Upper lobe of left lung (tissue), 6 donors: Measurements from ENCODE around the gene TXNRD2. TPM values are rescaled to one million over a fixed set of nuclear protein-coding genes. Genes with fewer than 3 reads are reported as not detected.

Source experiments
- ATAC-seq, 2 donors: fragments of 200-7000 bp; cut with Tn5 transposase; one replicate each; pipeline ENCODE4 v1.9.1; 2022; ENCODE audit warnings: mild to moderate bottlenecking in 2 of 2, moderate library complexity in 2 of 2; ENCODE audit not compliant: low FRiP score in 2 of 2
- DNase-seq, 2 donors: peaks; one replicate each; pipeline ENCODE4 v3.0.0-alpha.2; 2019 to 2020
- H3K27ac ChIP-seq, 4 donors: fragments of 200-600 bp; sonication (generic); one replicate each; pipeline ENCODE4 v1.5.1; 2016 to 2019
- H3K27me3 ChIP-seq, 4 donors: fragments of 200-600 bp; sonication (generic); one replicate each; pipeline ENCODE4 v1.5.1; 2017 to 2019
- H3K36me3 ChIP-seq, 4 donors: fragments of 200-600 bp; sonication (generic); one replicate each; pipeline ENCODE4 v1.5.1; 2016 to 2019
- H3K4me1 ChIP-seq, 4 donors: fragments of 200-600 bp; sonication (generic); one replicate each; pipeline ENCODE4 v1.5.1; 2018 to 2019
- H3K4me3 ChIP-seq, 4 donors: fragments of 200-600 bp; sonication (generic); one replicate each; pipeline ENCODE4 v1.5.1; 2017 to 2019; ENCODE audit warnings: mild to moderate bottlenecking in 2 of 4, moderate library complexity in 1 of 4
- H3K9me3 ChIP-seq, 4 donors: fragments of 200-600 bp; sonication (generic); one replicate each; pipeline ENCODE4 v1.5.1; 2018 to 2019
- EP300 ChIP-seq, 4 donors: sonication (generic); formaldehyde crosslinking; IDR thresholded peaks; one replicate each; pipeline ENCODE4 v1.5.1; 2017; ENCODE audit warnings: antibody characterized with exemption in 4 of 4, control low read depth in 2 of 4
- POLR2A ChIP-seq, 4 donors: fragments of 450-650 bp; IDR thresholded peaks; one replicate each; pipeline ENCODE4 v1.5.1; 2016 to 2017; ENCODE audit warnings: antibody characterized with exemption in 4 of 4, mild to moderate bottlenecking in 2 of 4
- POLR2AphosphoS5 ChIP-seq, 2 donors: sonication (generic); formaldehyde crosslinking; IDR thresholded peaks; one replicate each; pipeline ENCODE4 v1.5.1; 2017; ENCODE audit warnings: antibody characterized with exemption in 2 of 2
- WGBS, 2 donors: methylation state at CpG; one replicate each; pipeline ENCODE4 v1.1.5; 2017 to 2018; 5-methylcytosine and 5-hydroxymethylcytosine counted together
- total RNA-seq, 6 donors: library from RNA; depleted of rRNA in 4 of 6; stranded (reverse); fragments of >200 nt in 4 of 6; gene quantifications; one replicate each; pipeline versions ENCODE4 v1.1.0 to v1.2.1, GENCODE V29; 2016 to 2021
- TF ChIP-seq, protein P1 (sequence below), 6 experiments: fragments of 450-650 bp in 4 of 6; fragments of 200-600 bp in 2 of 6; sonication (generic) in 2 of 6; IDR thresholded peaks; one replicate each; pipeline ENCODE4 v1.5.1; 2016 to 2019; ENCODE audit warnings: antibody characterized with exemption in 6 of 6
- donor health status: DM: no; HTN: no; CAD: no; lungs with moderate emphysema.
- donor health status: DM: no; HTN: yes; CAD: no; lungs with severe emphysema.

TXNRD2 gene
- total RNA-seq, 6 donors from 2014 or later: 29.6 to 78.6 (median 49.3) TPM

GRCh38 chr22:19827341-19828034, 114.1 kb downstream of the TXNRD2 start:
- Histone ChIP-seq H3K36me3 (no peaks in the 10 kb centered on the region), H3K4me3 (no peak overlapping the region), H3K9me3 (no peaks in the 10 kb centered on the region), H3K27me3 (no peaks in the 10 kb centered on the region), H3K4me1 (peaks cover 0 to 9% (median 3%) of the 10 kb centered on the region in 4 donors), H3K27ac (no peak overlapping the region)
- 60 to 65% methylated on average over 10 of the region's 10 CpGs for WGBS, 2 donors
- TF ChIP-seq POLR2AphosphoS5 (IDR thresholded peaks at IDR 0.05) (no peak), EP300 (IDR thresholded peaks at IDR 0.05) (no peak), POLR2A (IDR thresholded peaks at IDR 0.05) (no peak)
- TF ChIP-seq, protein P1, sequence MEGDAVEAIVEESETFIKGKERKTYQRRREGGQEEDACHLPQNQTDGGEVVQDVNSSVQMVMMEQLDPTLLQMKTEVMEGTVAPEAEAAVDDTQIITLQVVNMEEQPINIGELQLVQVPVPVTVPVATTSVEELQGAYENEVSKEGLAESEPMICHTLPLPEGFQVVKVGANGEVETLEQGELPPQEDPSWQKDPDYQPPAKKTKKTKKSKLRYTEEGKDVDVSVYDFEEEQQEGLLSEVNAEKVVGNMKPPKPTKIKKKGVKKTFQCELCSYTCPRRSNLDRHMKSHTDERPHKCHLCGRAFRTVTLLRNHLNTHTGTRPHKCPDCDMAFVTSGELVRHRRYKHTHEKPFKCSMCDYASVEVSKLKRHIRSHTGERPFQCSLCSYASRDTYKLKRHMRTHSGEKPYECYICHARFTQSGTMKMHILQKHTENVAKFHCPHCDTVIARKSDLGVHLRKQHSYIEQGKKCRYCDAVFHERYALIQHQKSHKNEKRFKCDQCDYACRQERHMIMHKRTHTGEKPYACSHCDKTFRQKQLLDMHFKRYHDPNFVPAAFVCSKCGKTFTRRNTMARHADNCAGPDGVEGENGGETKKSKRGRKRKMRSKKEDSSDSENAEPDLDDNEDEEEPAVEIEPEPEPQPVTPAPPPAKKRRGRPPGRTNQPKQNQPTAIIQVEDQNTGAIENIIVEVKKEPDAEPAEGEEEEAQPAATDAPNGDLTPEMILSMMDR (IDR thresholded peaks at IDR 0.05): no peak
- ATAC-seq: no peak
- DNase-seq: no peak

DNA sequence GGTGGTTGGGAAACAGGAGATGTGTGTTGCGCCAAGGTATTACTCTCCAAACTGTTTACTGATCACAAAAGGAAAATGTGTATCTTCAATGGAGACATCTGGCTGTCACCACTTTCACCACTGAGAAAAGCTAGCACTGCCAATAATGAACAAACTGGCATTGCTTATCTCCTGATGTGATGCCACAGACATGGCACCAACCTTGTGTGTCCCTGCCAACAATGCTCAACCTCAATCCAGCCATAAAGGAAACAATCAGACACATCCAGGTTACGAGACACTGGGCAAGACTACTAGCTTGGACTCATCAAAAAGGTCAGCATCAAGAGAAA, 115.0 kb downstream of the TXNRD2 start:
- Histone ChIP-seq H3K27ac (no peak overlapping the region), H3K9me3 (no peaks in the 10 kb centered on the region), H3K4me3 (no peak overlapping the region), H3K36me3 (no peaks in the 10 kb centered on the region), H3K4me1 (peaks cover 0 to 16% (median 8%) of the 10 kb centered on the region in 4 donors), H3K27me3 (no peaks in the 10 kb centered on the region)
- TF ChIP-seq EP300 (IDR thresholded peaks at IDR 0.05): no peak
- TF ChIP-seq POLR2AphosphoS5 (IDR thresholded peaks at IDR 0.05): no peak
- TF ChIP-seq, protein P1 (IDR thresholded peaks at IDR 0.05): no peak
- no peak for TF ChIP-seq POLR2A (IDR thresholded peaks at IDR 0.05)
- ATAC-seq (no peak), DNase-seq (no peak)
- 53 to 92% methylated on average over 2 of the region's 2 CpGs for WGBS, 2 donors

DNA sequence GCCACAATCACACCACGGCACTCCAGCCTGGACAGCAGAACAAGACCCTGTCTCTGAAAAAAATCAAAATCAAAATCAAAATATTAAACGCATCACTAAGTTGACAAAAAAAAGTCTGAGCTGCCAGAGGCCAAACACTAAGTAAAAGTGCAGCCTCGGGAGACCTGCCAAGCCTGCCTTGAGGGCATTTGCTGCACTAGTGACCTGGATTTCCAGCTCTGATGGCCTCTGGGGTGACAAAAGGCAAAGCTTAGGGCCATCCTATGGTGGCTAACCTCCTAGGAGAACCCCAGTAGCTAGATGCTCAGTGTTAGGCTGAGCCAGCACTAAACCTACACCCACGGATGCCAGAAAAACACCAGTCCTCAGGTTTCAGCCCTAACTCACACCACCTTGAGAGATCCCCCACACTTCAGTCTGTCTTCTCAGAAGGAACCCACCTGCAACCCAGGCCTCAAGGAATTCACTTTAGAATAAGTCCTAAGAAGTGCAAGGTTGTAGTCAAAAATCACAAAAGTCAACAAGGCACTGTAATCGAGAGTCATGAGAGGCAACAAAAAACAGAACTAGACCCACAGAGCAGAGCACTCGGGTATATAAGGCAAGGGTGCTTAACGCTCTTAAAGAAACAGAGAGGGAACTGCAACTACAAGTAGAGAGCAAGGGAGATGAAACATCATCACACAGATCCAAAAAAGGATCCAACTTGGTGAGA, 115.6 kb downstream of the TXNRD2 start:
- H3K36me3 ChIP-seq: no peaks in the 10 kb centered on the region
- DNase-seq (no peak), ATAC-seq (no peak)
- WGBS, 2 donors: 81 to 83% methylated on average over 7 of the region's 7 CpGs
- no peak overlapping the region for H3K4me3 ChIP-seq
- H3K9me3 ChIP-seq: no peaks in the 10 kb centered on the region
- H3K27me3 ChIP-seq: no peaks in the 10 kb centered on the region
- peaks cover 0 to 16% (median 8%) of the 10 kb centered on the region in 4 donors for H3K4me1 ChIP-seq
- TF ChIP-seq, protein P1 (IDR thresholded peaks at IDR 0.05): no peak
- no peak for TF ChIP-seq POLR2A (IDR thresholded peaks at IDR 0.05)
- TF ChIP-seq EP300 (IDR thresholded peaks at IDR 0.05): no peak
- no peak for TF ChIP-seq POLR2AphosphoS5 (IDR thresholded peaks at IDR 0.05)
- H3K27ac ChIP-seq: no peak overlapping the region

Other genes with a start within 250 kb of the TXNRD2 start
- gene SEPTIN5, start 227.3 kb downstream of the TXNRD2 start, total RNA-seq: 10 to 100 TPM in 5 of 6 donors, 1 to 10 TPM in 1; 6.0 to 30.0 (median 17.1) TPM
- gene GP1BB, start 218.3 kb downstream of the TXNRD2 start, total RNA-seq: 10 to 100 TPM in 1 of 6 donors, 1 to 10 TPM in 5; 1.5 to 23.7 (median 6.6) TPM
- 10 to 100 TPM in 2 of 6 donors, 1 to 10 TPM in 4; 1.0 to 12.2 (median 5.4) TPM for gene TBX1, start 181.0 kb downstream of the TXNRD2 start, total RNA-seq
- gene GNB1L, start 86.9 kb downstream of the TXNRD2 start, total RNA-seq: 10 to 100 TPM in 1 of 6 donors, 1 to 10 TPM in 4, under 1 TPM in 1; 0.78 to 11.1 (median 6.8) TPM
- gene RTL10, start 86.9 kb downstream of the TXNRD2 start, total RNA-seq: 10 to 100 TPM; 16.4 to 27.4 (median 24.1) TPM
- 100 to 1,000 TPM; 136 to 475 (median 272) TPM for gene COMT, start within 50 bp of the TXNRD2 start, total RNA-seq
- 10 to 100 TPM; 18.5 to 54.5 (median 22.8) TPM for gene ARVCF, start 75.0 kb upstream of the TXNRD2 start, total RNA-seq
- 10 to 100 TPM; 33.9 to 94.3 (median 55.0) TPM for gene TANGO2, start 79.3 kb upstream of the TXNRD2 start, total RNA-seq
- 10 to 100 TPM; 27.7 to 95.3 (median 33.1) TPM for gene DGCR8, start 138.4 kb upstream of the TXNRD2 start, total RNA-seq
- 100 to 1,000 TPM in 2 of 6 donors, 10 to 100 TPM in 4; 55.3 to 154 (median 87.8) TPM for gene RANBP1, start 174.3 kb upstream of the TXNRD2 start, total RNA-seq
- gene TRMT2A, start 175.4 kb upstream of the TXNRD2 start, total RNA-seq: 100 to 1,000 TPM in 1 of 6 donors, 10 to 100 TPM in 5; 30.3 to 146 (median 61.9) TPM
- gene ZDHHC8, start 190.0 kb upstream of the TXNRD2 start, total RNA-seq: 10 to 100 TPM; 19.5 to 87.1 (median 63.9) TPM
- 1 to 10 TPM in 3 of 6 donors, under 1 TPM in 3; 0.46 to 2.1 (median 1.2) TPM for gene CCDC188, start 209.2 kb upstream of the TXNRD2 start, total RNA-seq